H1 (cell line): Measurements from ENCODE around the gene ACTN4. TPM values are rescaled to one million over a fixed set of nuclear protein-coding genes. Genes with fewer than 3 reads are reported as not detected.

Source experiments
- CTCF ChIA-PET: fragments of 300-600 bp; sonication (Branson Sonifier 250); formaldehyde crosslinking; loops from one replicate; lab custom pipeline; 2021; ENCODE audit not compliant: partially characterized antibody; lab: Charles Lee
- POLR2A ChIA-PET: fragments of 300-600 bp; sonication (Branson Sonifier 250); formaldehyde crosslinking; loops from one replicate; lab custom pipeline; 2021; ENCODE audit warnings: inconsistent platforms; ENCODE audit not compliant: partially characterized antibody; lab: Charles Lee
- DNase-seq, 2 experiments: peaks; one replicate each; pipeline versions ENCODE4 v3.0.0 to v3.0.0-alpha.2; 2010 to 2022; ENCODE audit warnings: low spot score in 2 of 2, low read depth in 1 of 2, mixed read lengths in 1 of 2
- FAIRE-seq: peaks from 2 replicates; lab custom pipeline; 2011; peaks lifted over from hg19 to GRCh38; lab: Jason Lieb, UNC
- H2AFZ ChIP-seq: 2 replicates; pipeline ENCODE4 v1.8.1; 2012; ENCODE audit warnings: low read length, inconsistent platforms
- H2AK5ac ChIP-seq: 2 replicates; pipeline ENCODE4 v1.6.1; 2013; ENCODE audit warnings: low read depth, low read length
- H2BK120ac ChIP-seq: replicated peaks from 2 replicates; pipeline ENCODE3; 2013; ENCODE audit warnings: low read depth, low read length, inconsistent platforms
- H2BK12ac ChIP-seq: 2 replicates; pipeline ENCODE4 v1.6.1; 2013; ENCODE audit warnings: low read depth, low read length
- H2BK15ac ChIP-seq: 2 replicates; pipeline ENCODE4 v1.6.1; 2013; ENCODE audit warnings: low read length
- H2BK20ac ChIP-seq: 2 replicates; pipeline ENCODE4 v1.6.1; 2013; ENCODE audit warnings: low read length
- H2BK5ac ChIP-seq: 2 replicates; pipeline ENCODE4 v1.6.1; 2013; ENCODE audit warnings: low read depth, low read length
- H3K14ac ChIP-seq: 2 replicates; pipeline ENCODE4 v1.6.1; 2013; ENCODE audit warnings: inconsistent platforms; ENCODE audit not compliant: insufficient read length
- H3K18ac ChIP-seq: 2 replicates; pipeline ENCODE4 v1.6.1; 2013; ENCODE audit warnings: low read length; ENCODE audit errors: extremely low read depth
- H3K23ac ChIP-seq: 2 replicates; pipeline ENCODE4 v1.6.1; 2013; ENCODE audit warnings: inconsistent platforms; ENCODE audit not compliant: insufficient read length
- H3K23me2 ChIP-seq: 2 replicates; pipeline ENCODE4 v1.6.1; 2013; ENCODE audit warnings: low read depth, low read length
- H3K27ac ChIP-seq: 2 replicates; pipeline ENCODE4 v1.6.1; 2011; ENCODE audit warnings: low read depth, low read length, inconsistent platforms
- H3K27me3 ChIP-seq, 4 experiments: replicated peaks in 1 of 4; 1 replicate in 1 of 4; 2 replicates in 3 of 4; pipeline versions ENCODE4 v1.6.1 to v1.8.1; 2011 to 2013; ENCODE audit warnings: low read length in 3 of 4, mild to moderate bottlenecking in 3 of 4, inconsistent platforms in 2 of 4, mixed read lengths in 2 of 4, moderate library complexity in 1 of 4; ENCODE audit not compliant: control insufficient read depth in 3 of 4, insufficient read depth in 3 of 4; ENCODE audit errors: extremely low read depth in 1 of 4
- H3K36me3 ChIP-seq, 4 experiments: 2 replicates each; pipeline versions ENCODE4 v1.6.1 to v1.8.1; 2011 to 2013; ENCODE audit warnings: mild to moderate bottlenecking in 4 of 4, low read length in 3 of 4, moderate library complexity in 2 of 4, control low read depth in 1 of 4, inconsistent platforms in 1 of 4; ENCODE audit not compliant: insufficient read depth in 4 of 4, control insufficient read depth in 2 of 4
- H3K4ac ChIP-seq: replicated peaks from 2 replicates; pipeline ENCODE3; 2013; ENCODE audit warnings: low read length, low read depth, mixed read lengths, inconsistent platforms; ENCODE audit not compliant: insufficient read length
- H3K4me1 ChIP-seq, 4 experiments: replicated peaks in 1 of 4; 1 replicate in 1 of 4; 2 replicates in 3 of 4; pipeline versions ENCODE4 v1.6.1 to v1.8.1; 2011 to 2013; ENCODE audit warnings: low read length in 3 of 4, inconsistent platforms in 2 of 4, mixed read lengths in 1 of 4; ENCODE audit not compliant: insufficient read depth in 4 of 4, control insufficient read depth in 3 of 4
- H3K4me2 ChIP-seq, 2 experiments: 2 replicates each; pipeline versions ENCODE4 v1.6.1 to v1.8.1; 2011 to 2013; ENCODE audit warnings: low read depth in 2 of 2, low read length in 2 of 2, control low read depth in 1 of 2, inconsistent platforms in 1 of 2, mild to moderate bottlenecking in 1 of 2; ENCODE audit not compliant: insufficient read depth in 1 of 2
- H3K4me3 ChIP-seq, 4 experiments: fragments of 200-600, 300-600 bp in 1 of 4; sonication (generic), shearing (Covaris generic), sonication (Bioruptor Twin) in 1 of 4; 2 replicates each; pipeline versions ENCODE4 v1.5.1 to v1.8.1; 2011 to 2016; ENCODE audit warnings: low read length in 4 of 4, low read depth in 3 of 4, control low read depth in 2 of 4, inconsistent platforms in 2 of 4, mild to moderate bottlenecking in 2 of 4, mixed read lengths in 1 of 4, moderate library complexity in 1 of 4; ENCODE audit not compliant: insufficient read depth in 2 of 4; ENCODE audit errors: extremely low read depth in 1 of 4
- H3K56ac ChIP-seq: replicated peaks from 2 replicates; pipeline ENCODE3; 2013; ENCODE audit warnings: low read depth, mild to moderate bottlenecking, mixed read lengths, low read length, inconsistent platforms; ENCODE audit not compliant: insufficient read length
- H3K79me1 ChIP-seq: 2 replicates; pipeline ENCODE4 v1.6.1; 2013; ENCODE audit warnings: low read depth, low read length, control low read depth
- H3K79me2 ChIP-seq, 2 experiments: 2 replicates each; pipeline versions ENCODE4 v1.6.1 to v1.8.1; 2012 to 2013; ENCODE audit warnings: low read length in 2 of 2, mild to moderate bottlenecking in 2 of 2, inconsistent platforms in 1 of 2; ENCODE audit not compliant: insufficient read depth in 2 of 2, control insufficient read depth in 1 of 2
- H3K9ac ChIP-seq, 4 experiments: replicated peaks in 1 of 4; 1 replicate in 1 of 4; 2 replicates in 3 of 4; pipeline versions ENCODE4 v1.6.1 to v1.8.1; 2011 to 2013; ENCODE audit warnings: low read depth in 3 of 4, low read length in 3 of 4, control low read depth in 2 of 4, mild to moderate bottlenecking in 2 of 4, moderate library complexity in 2 of 4, inconsistent platforms in 1 of 4; ENCODE audit errors: extremely low read depth in 1 of 4
- H3K9me3 ChIP-seq, 2 experiments: 2 replicates each; pipeline versions ENCODE4 v1.6.1 to v1.8.1; 2012 to 2013; ENCODE audit warnings: mild to moderate bottlenecking in 2 of 2, moderate library complexity in 2 of 2, control low read depth in 1 of 2, inconsistent platforms in 1 of 2, low read depth in 1 of 2, low read length in 1 of 2, mixed read lengths in 1 of 2; ENCODE audit not compliant: insufficient read depth in 2 of 2
- H4K20me1 ChIP-seq, 2 experiments: replicated peaks in 1 of 2; 2 replicates each; pipeline versions ENCODE3 to v1.8.1; 2011 to 2013; ENCODE audit warnings: inconsistent platforms in 2 of 2, low read length in 2 of 2, mild to moderate bottlenecking in 1 of 2; ENCODE audit not compliant: insufficient read depth in 2 of 2, control insufficient read depth in 1 of 2
- H4K5ac ChIP-seq: 2 replicates; pipeline ENCODE4 v1.6.1; 2013; ENCODE audit warnings: low read length, low read depth, mixed read lengths, inconsistent platforms; ENCODE audit not compliant: insufficient read length
- H4K8ac ChIP-seq: 2 replicates; pipeline ENCODE4 v1.8.0; 2013; ENCODE audit warnings: mild to moderate bottlenecking, moderate library complexity, low read length, inconsistent platforms; ENCODE audit not compliant: insufficient read depth; ENCODE audit errors: extremely low read depth
- H4K91ac ChIP-seq: replicated peaks from 2 replicates; pipeline ENCODE3; 2013; ENCODE audit warnings: low read length, mixed read lengths, inconsistent platforms; ENCODE audit not compliant: insufficient read length
- WGBS, 2 experiments: shearing (Covaris generic) in 1 of 2; methylation state at CpG; one replicate each; pipeline versions ENCODE4 v1.1.6 to v1.1.7; 2013 to 2015; ENCODE audit warnings: low lambda C conversion rate in 2 of 2, mixed read lengths in 2 of 2, inconsistent platforms in 1 of 2, low coverage in 1 of 2, missing lambda C conversion rate in 1 of 2; ENCODE audit not compliant: insufficient replicate concordance in 2 of 2, insufficient coverage in 1 of 2, insufficient read length in 1 of 2; ENCODE audit errors: extremely low coverage in 1 of 2, missing lambda C conversion rate in 1 of 2; 5-methylcytosine and 5-hydroxymethylcytosine counted together
- polyA plus RNA-seq, 7 experiments: library from polyadenylated mRNA; depleted of rRNA in 3 of 7; stranded (reverse) in 5 of 7; unstranded in 2 of 7; fragments of >200 nt in 5 of 7; fragments of 200-250 nt in 2 of 7; gene quantifications; 1 replicate in 5 of 7; 2 replicates in 1 of 7; 4 replicates in 1 of 7; pipeline versions ENCODE4 v1.2.1 to v1.2.3, GENCODE V29; 2011 to 2013; ENCODE audit warnings: missing spikeins in 2 of 7, mixed read lengths in 2 of 7
- total RNA-seq: library from RNA; stranded (reverse); fragmentation: NEBNext Ultra II Directional; extraction: Animal tissue kit (Norgen Biotek cat#: 25700); gene quantifications from 2 replicates; pipeline ENCODE4 v1.2.1, GENCODE V29; 2021
- TF ChIP-seq, protein P1 (sequence below): IDR thresholded peaks from 2 replicates; pipeline ENCODE4 v1.6.1; 2011; ENCODE audit warnings: low read depth, mild to moderate bottlenecking, low read length; ENCODE audit not compliant: insufficient read depth

The ACTN4 gene
- total and polyA plus RNA-seq, 2 of the 8 experiments (the other 6 are each of a cell fraction or from before 2014, with no cell fraction given) = 211 to 520 TPM

DNA sequence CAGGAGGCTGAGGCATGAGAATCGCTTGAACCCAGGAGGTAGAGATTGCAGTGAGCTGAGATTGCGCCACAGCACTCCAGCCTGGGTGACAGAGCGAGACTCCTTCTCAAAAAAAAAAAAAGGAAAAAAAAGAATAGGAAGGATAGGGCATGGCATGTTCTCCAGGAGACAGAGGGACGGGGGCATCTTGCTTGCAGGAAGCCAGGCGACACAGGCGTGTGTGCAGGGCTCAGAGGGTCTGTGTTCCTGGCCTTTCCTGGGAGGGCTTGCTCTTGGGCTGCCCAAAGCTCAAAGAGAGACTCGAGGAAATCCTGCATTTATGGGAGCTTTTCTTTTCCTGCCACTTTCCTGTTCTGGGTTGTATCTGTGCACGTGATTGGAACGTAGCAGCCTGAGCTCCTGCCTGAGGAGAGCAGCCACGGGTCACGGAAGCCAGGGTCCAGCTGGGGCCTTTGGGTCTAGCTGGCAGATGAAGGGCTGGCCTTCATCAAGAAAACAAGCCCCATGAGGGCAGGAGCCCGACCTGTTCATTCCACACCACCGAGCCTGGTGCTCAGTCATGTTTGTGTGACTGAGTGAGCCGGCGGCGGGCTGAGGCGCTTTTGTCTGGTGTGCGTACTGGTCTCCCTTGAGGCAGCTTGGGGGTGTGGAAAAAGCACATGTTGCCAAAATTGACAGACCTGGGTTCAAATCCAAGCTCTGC lies 52.3 kb downstream of the ACTN4 start:
- DNase-seq = no peak
- 93% methylated on average over 15 of the region's 18 CpGs; no CpG with 5 or more reads in 1 of the 2 experiments for WGBS, 2 experiments

More for the DNA sequence above, 52.3 kb downstream of the ACTN4 start:
- Histone ChIP-seq H3K36me3 (peaks cover 12 to 39% (median 20%) of the 10 kb centered on the region in 4 experiments), H3K79me2 (peaks cover 0 to 49% of the 10 kb centered on the region in 2 experiments; a peak in 2 of 4 replicates), H2BK5ac (no peak overlapping the region), H3K4me1 (peaks cover 0 to 16% (median 10%) of the 10 kb centered on the region in 4 experiments; a peak in 5 of 7 replicates), H2AFZ (no peak overlapping the region), H3K9ac (no peak overlapping the region), H3K4ac (no peak overlapping the region), H4K20me1 (peaks cover 18 to 31% of the 10 kb centered on the region in 2 experiments), H3K79me1 (peaks cover 35% of the 10 kb centered on the region), H4K91ac (no peak overlapping the region), H3K23ac (no peak overlapping the region), H2BK20ac (no peak overlapping the region), H4K5ac (no peak overlapping the region), H3K27ac (no peak overlapping the region), H2BK120ac (no peak overlapping the region), H2BK15ac (no peak overlapping the region), H3K23me2 (no peaks in the 10 kb centered on the region), H2AK5ac (no peak overlapping the region), H3K56ac (no peak overlapping the region), H3K18ac (no peak overlapping the region), H3K4me2 (no peak overlapping the region), H3K9me3 (no peaks in the 10 kb centered on the region), H3K27me3 (no peaks in the 10 kb centered on the region; a peak in 1 of 7 replicates), H3K4me3 (no peak overlapping the region), H4K8ac (peak overlapping the region; percentile 79; the same call in 1 of the 2 replicates), H2BK12ac (no peak overlapping the region), H3K14ac (no peak overlapping the region)
- CTCF ChIA-PET = interaction anchor here (0.8 to 6.2 kb wide), 10 partner anchors 9 to 70 kb away, joined by 3 to 39 read pairs (median 5); no protein-coding TSS in a partner anchor
- FAIRE-seq = no peak
- TF ChIP-seq, protein P1, sequence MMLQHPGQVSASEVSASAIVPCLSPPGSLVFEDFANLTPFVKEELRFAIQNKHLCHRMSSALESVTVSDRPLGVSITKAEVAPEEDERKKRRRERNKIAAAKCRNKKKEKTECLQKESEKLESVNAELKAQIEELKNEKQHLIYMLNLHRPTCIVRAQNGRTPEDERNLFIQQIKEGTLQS = no peak
- POLR2A ChIA-PET = interaction anchor here (1.0 to 3.5 kb wide), 8 partner anchors 10 to 52 kb away, joined by 3 to 15 read pairs (median 7); partner anchors contain the start of gene ACTN4
